ENCODE data around the gene ERG.

Gene ERG

DNA sequence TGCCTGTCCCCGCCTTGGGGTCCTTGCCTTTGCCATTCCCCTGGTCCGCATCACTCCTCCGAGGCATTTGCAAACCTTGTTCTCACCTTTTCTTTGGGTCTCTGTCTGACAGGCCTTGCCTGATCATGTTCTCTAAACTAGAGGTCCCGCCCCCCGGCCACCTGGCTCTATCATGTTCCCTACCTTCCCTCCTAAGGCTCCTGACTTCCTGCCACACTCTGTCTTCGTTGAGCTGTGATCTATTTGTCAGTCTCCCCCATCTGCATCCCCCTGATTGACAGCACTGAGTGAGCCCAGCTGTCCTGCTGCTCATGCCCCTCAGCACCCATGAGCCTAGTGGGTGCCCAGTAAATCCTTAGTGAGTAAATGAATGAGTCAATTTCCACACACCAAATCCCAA lies 22.8 kb downstream of the ERG start:
- DNase-seq (ENCODE audit: low read depth in 1 of 2, low spot score in 1 of 2), result no peak
- H3K4me3 ChIP-seq (replicated peaks; ENCODE audit: insufficient read depth, low read length), result no peak overlapping the region
- H3K27me3 ChIP-seq (ENCODE audit: insufficient read depth, poor library complexity, severe bottlenecking), result no peaks in the 10 kb centered on the region
- peak overlapping the region; percentile 71 for H3K27ac ChIP-seq (replicated peaks)
- TF ChIP-seq POLR2AphosphoS5 (IDR thresholded peaks at IDR 0.05; ENCODE audit: low read depth) (no peak), GABPA (IDR thresholded peaks at IDR 0.05; ENCODE audit: low read depth) (no peak), SPI1 (IDR thresholded peaks at IDR 0.05; ENCODE audit: borderline replicate concordance, low read depth) (no peak), REST (IDR thresholded peaks at IDR 0.05; ENCODE audit: insufficient replicate concordance, low read depth) (no peak)
- TF ChIP-seq, protein P1, sequence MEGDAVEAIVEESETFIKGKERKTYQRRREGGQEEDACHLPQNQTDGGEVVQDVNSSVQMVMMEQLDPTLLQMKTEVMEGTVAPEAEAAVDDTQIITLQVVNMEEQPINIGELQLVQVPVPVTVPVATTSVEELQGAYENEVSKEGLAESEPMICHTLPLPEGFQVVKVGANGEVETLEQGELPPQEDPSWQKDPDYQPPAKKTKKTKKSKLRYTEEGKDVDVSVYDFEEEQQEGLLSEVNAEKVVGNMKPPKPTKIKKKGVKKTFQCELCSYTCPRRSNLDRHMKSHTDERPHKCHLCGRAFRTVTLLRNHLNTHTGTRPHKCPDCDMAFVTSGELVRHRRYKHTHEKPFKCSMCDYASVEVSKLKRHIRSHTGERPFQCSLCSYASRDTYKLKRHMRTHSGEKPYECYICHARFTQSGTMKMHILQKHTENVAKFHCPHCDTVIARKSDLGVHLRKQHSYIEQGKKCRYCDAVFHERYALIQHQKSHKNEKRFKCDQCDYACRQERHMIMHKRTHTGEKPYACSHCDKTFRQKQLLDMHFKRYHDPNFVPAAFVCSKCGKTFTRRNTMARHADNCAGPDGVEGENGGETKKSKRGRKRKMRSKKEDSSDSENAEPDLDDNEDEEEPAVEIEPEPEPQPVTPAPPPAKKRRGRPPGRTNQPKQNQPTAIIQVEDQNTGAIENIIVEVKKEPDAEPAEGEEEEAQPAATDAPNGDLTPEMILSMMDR (IDR thresholded peaks at IDR 0.05; ENCODE audit: insufficient read depth, low read length), result no peak

DNA sequence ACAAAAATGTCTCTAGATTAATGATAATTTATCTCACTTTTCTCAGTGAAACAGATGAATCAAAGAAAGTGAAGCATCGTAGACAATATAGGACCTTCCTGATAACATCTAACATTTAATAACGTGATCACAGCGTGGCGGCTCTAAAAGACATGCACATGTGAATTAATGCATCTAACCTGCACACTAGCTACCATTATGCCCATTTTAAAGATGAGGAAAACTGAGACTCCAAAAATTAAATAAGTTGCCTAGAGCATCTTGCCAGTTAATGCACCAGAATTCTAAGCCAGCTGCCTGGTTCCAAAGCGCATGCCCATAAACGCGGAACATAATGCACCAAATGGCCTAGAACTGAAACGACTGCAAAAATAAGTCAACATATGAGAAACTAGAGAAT lies 23.5 kb downstream of the ERG start:
- Histone ChIP-seq H3K4me3 (replicated peaks; ENCODE audit: insufficient read depth, low read length) (no peak overlapping the region), H3K27me3 (ENCODE audit: insufficient read depth, poor library complexity, severe bottlenecking) (no peaks in the 10 kb centered on the region), H3K27ac (replicated peaks) (no peak overlapping the region)
- no peak for DNase-seq (ENCODE audit: low read depth in 1 of 2, low spot score in 1 of 2)
- TF ChIP-seq SPI1 (IDR thresholded peaks at IDR 0.05; ENCODE audit: borderline replicate concordance, low read depth) (no peak), POLR2AphosphoS5 (IDR thresholded peaks at IDR 0.05; ENCODE audit: low read depth) (no peak), GABPA (IDR thresholded peaks at IDR 0.05; ENCODE audit: low read depth) (no peak), REST (IDR thresholded peaks at IDR 0.05; ENCODE audit: insufficient replicate concordance, low read depth) (no peak)
- TF ChIP-seq, protein P1 (IDR thresholded peaks at IDR 0.05; ENCODE audit: insufficient read depth, low read length), result no peak

DNA sequence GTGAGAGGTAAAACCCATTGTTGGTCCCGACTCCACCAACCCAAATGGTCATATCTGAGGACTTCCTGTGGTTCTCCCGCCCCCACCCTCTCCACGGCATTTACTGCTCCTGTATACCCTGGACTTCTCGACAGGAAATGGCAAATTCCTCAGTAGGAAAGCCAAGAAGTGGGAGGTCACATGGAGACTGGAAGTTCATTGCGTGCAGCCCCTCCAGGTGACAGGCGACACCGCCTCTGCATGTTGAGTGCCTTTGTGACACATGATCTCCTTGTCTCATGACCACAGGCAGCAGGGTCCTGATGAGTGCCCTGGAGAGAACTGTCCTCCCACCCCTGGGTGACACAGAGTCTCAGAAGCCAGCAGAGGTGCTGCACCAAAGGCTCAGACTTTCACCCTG lies 24.2 kb downstream of the ERG start:
- DNase-seq (ENCODE audit: low read depth in 1 of 2, low spot score in 1 of 2), result no peak
- Histone ChIP-seq H3K27ac (replicated peaks) (no peak overlapping the region; the same call in 1 of the 2 replicates), H3K27me3 (ENCODE audit: insufficient read depth, poor library complexity, severe bottlenecking) (no peaks in the 10 kb centered on the region), H3K4me3 (replicated peaks; ENCODE audit: insufficient read depth, low read length) (no peak overlapping the region)
- TF ChIP-seq SPI1 (IDR thresholded peaks at IDR 0.05; ENCODE audit: borderline replicate concordance, low read depth), result no peak

DNA sequence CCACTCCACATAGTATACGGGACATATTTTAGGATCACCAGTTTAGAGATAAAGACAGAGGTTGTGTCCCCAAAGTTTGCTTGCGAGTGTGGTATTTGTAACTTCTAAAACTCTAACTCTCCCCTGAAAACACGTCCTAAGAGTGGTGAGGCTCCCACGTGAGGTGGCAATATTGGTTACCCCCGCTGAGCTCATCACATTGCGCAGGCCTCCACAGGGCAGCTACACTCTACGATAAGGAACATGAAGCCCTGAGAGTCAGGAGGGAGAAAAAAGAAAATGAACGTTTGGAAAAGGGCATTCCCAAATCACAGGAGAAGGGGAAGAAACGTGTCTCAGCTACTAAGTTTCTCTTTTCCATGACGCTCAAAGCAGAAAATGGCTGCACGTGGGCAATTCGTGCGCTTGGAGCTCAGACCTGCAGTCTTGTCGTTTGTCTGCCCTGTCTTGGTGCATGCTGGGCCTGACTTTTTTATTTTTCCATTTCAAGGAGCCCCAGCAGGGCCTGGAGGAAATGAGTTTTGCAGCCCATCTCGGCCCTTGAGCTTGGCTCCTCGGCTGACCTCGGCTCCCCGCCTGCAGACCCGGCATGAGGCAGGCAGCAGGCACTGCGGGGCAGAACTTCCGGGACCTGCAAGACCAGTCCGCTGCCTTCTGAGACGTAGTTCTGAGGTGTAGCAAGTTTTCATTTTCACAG lies 25.7 kb downstream of the ERG start:
- H3K27ac ChIP-seq (replicated peaks), result no peak overlapping the region
- DNase-seq (ENCODE audit: low read depth in 1 of 2, low spot score in 1 of 2), result no peak
- no peak for TF ChIP-seq SPI1 (IDR thresholded peaks at IDR 0.05; ENCODE audit: borderline replicate concordance, low read depth)
- TF ChIP-seq, protein P1 (IDR thresholded peaks at IDR 0.05; ENCODE audit: insufficient read depth, low read length), result no peak
- TF ChIP-seq REST (IDR thresholded peaks at IDR 0.05; ENCODE audit: insufficient replicate concordance, low read depth), result no peak
- no peak for TF ChIP-seq GABPA (IDR thresholded peaks at IDR 0.05; ENCODE audit: low read depth)
- no peak for TF ChIP-seq POLR2AphosphoS5 (IDR thresholded peaks at IDR 0.05; ENCODE audit: low read depth)
- H3K4me3 ChIP-seq (replicated peaks; ENCODE audit: insufficient read depth, low read length), result no peak overlapping the region
- H3K27me3 ChIP-seq (ENCODE audit: insufficient read depth, poor library complexity, severe bottlenecking), result no peaks in the 10 kb centered on the region

Data from HL-60 (cell line).